Endothelial cell of umbilical vein (primary cell): Measurements from ENCODE around the gene FAM193A.

Source experiments
- EZH2 ChIP-seq: IDR thresholded peaks from 2 replicates; pipeline ENCODE4 v1.6.1; 2012; ENCODE audit warnings: borderline replicate concordance, low read depth, mild to moderate bottlenecking, moderate library complexity, low read length, inconsistent platforms; ENCODE audit not compliant: severe bottlenecking
- FOS ChIP-seq: IDR thresholded peaks from 2 replicates; pipeline ENCODE4 v1.6.1; 2011; ENCODE audit warnings: mild to moderate bottlenecking, low read length, moderate library complexity, borderline replicate concordance; ENCODE audit not compliant: insufficient read depth
- GATA2 ChIP-seq: IDR thresholded peaks from 2 replicates; pipeline ENCODE4 v1.7.0; 2011; ENCODE audit warnings: low read depth, mild to moderate bottlenecking, moderate library complexity, mixed read lengths, low read length; ENCODE audit not compliant: insufficient read length, insufficient read depth
- JUN ChIP-seq: IDR thresholded peaks from 2 replicates; pipeline ENCODE4 v1.6.1; 2011; ENCODE audit warnings: borderline replicate concordance, low read depth; ENCODE audit not compliant: insufficient read length, insufficient read depth
- POLR2A ChIP-seq: IDR thresholded peaks from 2 replicates; pipeline ENCODE4 v1.6.1; 2012; ENCODE audit warnings: low read depth, mild to moderate bottlenecking, control low read depth, low read length
- POLR2AphosphoS5 ChIP-seq: IDR thresholded peaks from 2 replicates; pipeline ENCODE4 v1.6.1; 2012; ENCODE audit warnings: low read depth, mild to moderate bottlenecking, control low read depth, low read length, moderate library complexity; ENCODE audit not compliant: insufficient read depth
- TF ChIP-seq, protein P1 (sequence below), 2 donors: IDR thresholded peaks; 1 replicate in 1 of 2; 2 replicates in 1 of 2; pipeline ENCODE4 v1.5.1; 2011; ENCODE audit warnings: low read length in 2 of 2, mild to moderate bottlenecking in 2 of 2, moderate library complexity in 2 of 2, control low read depth in 1 of 2, inconsistent platforms in 1 of 2, low read depth in 1 of 2; ENCODE audit not compliant: insufficient read depth in 1 of 2; ENCODE audit errors: extremely low read depth in 1 of 2
- TF ChIP-seq, protein P2 (sequence below): IDR thresholded peaks from 2 replicates; pipeline ENCODE4 v1.6.1; 2011; ENCODE audit not compliant: insufficient read depth, insufficient read length

DNA sequence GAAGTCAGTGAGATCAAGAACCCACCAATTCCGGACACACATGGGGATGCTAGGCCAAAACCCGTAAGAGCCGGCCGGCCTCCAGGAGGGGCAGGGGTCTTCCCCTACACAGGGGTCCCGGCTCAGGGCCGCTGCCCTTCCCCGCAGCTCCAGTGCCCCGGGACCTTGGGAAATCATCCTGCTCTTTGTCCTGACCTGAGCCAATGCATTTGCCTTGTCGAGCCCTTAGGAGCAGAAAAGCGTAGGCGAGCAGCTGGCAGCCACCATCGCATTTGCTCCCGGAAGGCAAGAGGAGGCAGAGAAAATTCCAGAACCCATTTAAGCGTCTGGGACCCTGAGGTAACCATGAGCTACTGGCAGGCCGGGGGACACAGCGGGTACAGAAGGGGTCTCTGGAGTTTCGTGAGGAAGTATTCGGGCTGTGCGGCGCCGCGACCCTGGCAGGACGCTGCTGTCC, 227.1 kb downstream of the FAM193A start:
- no peak for TF ChIP-seq POLR2AphosphoS5
- TF ChIP-seq, protein P1, sequence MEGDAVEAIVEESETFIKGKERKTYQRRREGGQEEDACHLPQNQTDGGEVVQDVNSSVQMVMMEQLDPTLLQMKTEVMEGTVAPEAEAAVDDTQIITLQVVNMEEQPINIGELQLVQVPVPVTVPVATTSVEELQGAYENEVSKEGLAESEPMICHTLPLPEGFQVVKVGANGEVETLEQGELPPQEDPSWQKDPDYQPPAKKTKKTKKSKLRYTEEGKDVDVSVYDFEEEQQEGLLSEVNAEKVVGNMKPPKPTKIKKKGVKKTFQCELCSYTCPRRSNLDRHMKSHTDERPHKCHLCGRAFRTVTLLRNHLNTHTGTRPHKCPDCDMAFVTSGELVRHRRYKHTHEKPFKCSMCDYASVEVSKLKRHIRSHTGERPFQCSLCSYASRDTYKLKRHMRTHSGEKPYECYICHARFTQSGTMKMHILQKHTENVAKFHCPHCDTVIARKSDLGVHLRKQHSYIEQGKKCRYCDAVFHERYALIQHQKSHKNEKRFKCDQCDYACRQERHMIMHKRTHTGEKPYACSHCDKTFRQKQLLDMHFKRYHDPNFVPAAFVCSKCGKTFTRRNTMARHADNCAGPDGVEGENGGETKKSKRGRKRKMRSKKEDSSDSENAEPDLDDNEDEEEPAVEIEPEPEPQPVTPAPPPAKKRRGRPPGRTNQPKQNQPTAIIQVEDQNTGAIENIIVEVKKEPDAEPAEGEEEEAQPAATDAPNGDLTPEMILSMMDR (IDR thresholded peaks at IDR 0.05; ENCODE audit: extremely low read depth in 1 of 2, insufficient read depth in 1 of 2, low read depth in 1 of 2, low read length in 2 of 2), result no peak
- no peak for TF ChIP-seq POLR2A
- TF ChIP-seq, protein P2, sequence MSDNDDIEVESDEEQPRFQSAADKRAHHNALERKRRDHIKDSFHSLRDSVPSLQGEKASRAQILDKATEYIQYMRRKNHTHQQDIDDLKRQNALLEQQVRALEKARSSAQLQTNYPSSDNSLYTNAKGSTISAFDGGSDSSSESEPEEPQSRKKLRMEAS, result no peak
- no peak for TF ChIP-seq EZH2
- no peak for TF ChIP-seq JUN
- TF ChIP-seq GATA2, result no peak
- TF ChIP-seq FOS, result no peak
